Measurements from ENCODE around the gene KLK14.

Gene KLK14

DNA sequence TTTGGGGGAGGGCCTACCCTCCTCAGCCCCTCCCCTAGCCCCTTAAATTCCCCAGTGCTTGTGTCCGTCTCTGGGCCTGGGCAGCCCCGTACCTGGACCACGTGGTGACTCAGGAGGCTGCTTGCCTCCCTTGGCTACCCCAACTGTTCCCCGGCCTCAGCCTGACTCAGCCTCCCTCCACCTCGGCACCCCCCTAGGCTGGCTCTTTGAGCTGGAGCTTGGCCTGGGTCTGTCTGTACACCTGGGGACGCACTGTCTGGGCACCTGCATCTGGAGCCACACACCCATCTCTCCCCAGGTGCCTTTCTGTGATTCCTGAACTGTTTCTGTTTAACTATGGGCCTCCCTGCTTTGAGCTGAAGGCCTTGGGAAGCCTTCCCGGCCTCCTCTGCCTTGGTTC, 1.8 kb upstream of the KLK14 start:
- DNase-seq, result no peak

DNA sequence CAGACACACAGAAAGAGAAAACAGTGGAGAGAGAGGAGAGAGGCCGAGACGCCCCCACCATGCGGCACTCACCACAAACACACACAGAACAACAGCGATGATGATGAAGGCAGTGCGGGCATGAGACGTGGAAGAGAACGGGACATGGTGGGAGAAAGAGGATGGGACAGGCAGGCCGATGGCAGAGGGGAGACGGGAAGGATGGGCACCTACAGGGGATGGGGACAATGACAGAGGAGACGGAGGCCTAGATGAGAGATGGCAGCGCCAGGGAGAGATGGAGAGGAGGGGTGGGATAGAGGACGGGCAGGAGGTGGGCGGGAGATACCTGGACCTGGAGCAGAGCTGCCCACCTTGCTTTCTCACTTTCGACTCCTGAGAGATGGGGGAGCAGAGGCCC, 1.1 kb upstream of the KLK14 start:
- DNase-seq, result no peak

DNA sequence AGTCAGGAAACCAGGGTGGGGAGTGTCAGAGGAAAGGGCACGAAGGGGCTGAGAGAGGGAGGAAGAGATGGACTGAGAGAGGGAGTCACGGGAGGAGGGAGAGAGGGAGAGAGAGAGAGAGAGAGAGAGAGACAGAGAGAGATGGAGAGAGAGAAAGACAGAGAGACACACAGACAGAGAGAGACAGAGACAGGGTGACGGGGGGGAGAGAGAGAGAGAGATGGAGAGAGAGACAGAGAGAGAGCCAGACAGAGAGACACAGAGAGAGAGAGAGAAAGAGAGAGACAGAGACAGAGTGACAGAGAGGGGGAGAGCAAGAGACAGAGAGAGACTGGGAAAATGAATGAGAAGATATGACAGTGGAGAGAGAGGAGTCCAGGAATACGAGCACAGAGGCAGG, 494 bp upstream of the KLK14 start:
- no peak for DNase-seq

DNA sequence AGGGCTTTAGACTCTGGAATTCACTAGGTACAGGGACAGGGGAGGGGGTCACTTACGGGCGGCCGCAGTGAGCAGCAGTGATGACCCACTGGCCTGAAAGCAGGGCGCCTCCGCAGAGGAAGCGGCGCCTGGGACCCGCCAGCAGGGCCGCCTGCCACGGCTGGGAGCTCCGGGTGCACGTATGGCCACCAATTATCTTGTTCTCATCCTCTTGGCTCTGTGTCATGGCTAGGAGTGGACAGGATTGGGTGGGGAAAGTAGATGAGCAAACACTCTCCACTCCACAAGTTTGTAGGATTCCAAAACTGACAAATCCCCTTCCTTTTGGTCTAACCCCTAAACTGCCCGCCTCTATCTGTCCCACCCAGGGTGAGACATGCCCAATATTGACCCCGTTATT, 1.2 kb downstream of the KLK14 start:
- no peak for DNase-seq

DNA sequence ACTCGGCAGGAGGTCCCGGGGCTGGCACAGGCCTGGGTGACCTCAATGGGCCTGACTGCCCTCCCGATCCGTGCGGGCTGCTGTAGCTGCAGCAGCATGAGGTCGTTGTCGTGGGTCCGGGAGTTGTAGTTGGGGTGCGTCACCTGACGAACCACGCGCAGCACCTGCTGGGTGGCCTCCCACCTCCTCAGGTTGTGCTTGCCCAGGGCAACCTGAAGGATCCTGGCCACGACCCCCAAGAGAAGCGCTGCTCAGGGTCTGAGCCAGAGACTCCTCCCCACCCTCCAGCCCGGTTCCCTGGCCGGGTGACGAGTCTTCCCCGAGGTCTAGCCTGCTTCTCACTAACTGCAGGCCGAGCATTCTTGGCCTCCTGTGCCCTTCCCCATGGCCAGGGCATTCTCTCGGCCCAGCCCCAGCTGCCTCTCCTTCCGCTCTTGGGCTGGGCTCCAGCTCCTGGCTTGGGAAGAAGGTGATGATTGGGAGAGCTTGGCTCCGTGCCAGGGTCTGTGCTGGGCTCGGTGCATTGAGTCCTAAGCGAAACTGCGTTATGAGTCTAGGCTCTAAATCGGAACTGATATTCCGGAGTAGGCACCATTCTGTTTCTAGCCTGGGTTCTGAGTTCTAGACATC, 3.1 kb downstream of the KLK14 start:
- DNase-seq, result no peak

DNA sequence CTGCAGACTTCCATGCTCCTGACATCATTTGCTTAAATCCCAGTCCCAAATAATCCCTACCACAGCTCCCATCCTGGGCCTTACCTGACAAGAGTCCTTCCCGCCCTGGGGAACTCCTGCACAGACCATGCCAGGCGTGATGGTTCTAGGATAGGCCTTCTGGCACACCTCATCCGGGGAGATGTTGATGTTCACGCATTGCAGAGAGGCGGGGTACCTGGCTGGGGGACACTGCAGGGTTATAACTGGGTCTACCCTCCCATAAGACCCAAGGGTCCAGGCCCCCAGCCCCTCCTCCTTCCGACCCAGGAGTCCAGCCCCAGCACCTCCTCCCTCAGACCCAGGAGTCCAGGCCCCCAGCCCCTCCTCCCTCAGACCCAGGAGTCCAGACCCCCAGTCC, 4.0 kb downstream of the KLK14 start:
- no peak for DNase-seq

DNA sequence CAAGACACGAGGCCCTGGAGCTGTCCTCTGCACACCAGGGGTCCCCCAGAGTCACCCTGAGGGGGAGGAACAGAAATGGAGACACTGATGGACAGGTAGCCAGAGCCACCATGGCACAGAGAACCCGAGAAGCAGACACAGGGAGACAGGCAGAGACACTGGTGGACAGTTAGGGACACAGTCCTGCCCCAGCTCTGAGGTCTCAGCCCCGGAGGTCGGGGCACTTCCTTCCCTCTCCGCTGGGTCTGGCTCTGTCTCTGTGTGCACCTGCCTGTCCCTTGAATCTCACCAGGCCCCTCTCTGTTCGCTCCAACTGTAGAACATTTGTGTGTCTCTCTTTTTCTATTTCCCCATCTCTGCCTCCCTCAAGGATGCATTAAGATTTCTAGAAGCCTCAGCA, 4.6 kb downstream of the KLK14 start:
- no peak for DNase-seq

DNA sequence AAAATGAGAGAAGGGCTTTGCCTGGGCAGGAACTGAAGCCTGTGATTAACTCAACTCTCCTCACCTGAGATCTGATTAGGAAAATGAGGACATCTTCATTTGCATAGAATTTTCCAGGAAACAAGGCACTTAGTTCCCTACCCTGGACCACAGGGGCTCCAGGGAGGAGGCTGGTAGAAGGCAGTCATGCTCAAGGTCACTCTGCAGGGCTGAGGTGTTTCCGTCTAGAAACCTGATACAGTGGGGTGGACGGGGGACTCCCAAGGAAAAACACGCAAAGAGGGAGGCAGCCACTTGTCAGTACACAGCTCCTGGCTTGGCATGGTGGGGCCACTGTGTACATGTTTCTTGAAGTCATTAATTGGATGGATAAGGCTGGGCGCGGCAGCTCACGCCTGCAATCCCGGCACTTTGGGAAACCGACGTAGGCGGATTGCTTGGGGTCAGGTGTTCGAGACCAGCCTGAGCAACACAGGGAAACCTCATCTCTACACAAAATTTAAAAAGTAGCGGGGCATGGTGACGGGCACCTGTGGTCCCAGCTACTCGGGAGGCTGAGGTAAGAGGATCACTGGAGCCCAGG, 6.0 kb downstream of the KLK14 start:
- DNase-seq, result no peak

DNA sequence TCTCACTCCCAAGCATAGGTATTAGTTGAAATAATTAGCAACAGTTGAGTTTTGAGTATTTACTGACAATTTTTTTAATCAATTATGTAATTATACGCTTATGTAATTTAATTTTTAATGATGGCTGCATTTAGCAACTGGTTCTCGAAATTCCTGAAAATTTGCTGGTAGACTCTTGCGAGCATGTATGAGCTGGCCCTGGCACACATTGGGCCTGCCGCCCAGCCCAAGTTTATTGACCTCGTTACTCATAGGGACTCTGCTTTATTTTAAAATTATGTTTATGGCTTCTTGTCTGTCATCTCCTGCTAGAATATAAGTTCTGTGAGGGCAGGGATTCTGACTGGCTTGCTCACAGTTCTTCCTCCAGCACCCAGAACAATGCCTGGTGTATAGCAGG, 6.7 kb downstream of the KLK14 start:
- DNase-seq, result no peak

DNA sequence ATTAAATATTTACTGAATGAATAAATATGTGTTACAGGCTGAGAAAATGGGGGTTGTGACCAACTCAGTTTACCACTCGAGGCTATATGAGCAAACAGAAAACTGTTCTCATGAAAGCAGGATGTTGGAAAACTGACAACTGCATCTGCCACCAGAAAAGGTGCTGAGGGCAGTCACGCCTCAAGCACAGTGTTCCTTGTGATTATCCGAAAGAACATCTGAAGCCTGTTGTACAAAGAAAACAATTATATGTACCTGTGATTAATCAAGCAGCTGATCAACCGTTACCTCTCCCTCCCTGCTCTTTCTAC, 11.6 kb downstream of the KLK14 start:
- no peak for DNase-seq

DNA sequence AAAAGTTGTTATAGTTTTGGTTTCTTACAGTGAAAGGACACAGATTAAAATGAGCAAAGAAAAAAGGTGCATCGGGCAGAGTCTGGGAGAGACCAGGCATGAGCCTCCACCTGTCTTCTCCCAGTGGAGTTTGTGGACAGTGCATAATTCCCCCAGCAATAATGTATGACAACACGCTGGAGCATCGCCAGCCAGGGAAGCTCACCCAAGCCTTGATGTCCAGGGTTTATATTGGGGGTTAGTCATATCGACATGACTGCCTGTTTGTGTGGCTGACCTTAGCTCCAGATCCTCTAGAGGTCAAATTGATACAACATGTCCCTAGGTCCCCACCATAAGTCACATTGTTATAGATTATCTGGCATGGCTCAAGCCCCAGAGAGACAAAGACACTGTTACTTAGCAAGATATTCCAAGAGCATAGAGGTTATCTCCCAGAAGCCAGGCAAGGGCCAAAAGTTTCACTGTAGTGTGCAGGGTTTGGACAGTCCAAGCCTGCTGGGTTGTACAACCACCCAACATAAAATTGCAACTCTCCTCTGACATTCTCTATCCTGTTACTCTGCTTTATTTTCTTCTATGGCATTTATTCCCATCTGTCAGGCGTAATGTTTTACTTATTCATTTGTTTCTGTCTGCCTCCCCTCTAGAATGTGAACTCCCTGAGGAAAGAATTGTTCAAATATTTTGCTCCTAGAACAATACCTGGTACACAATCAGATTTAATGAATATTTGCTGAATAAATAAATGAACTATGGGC, 12.2 kb downstream of the KLK14 start:
- no peak for DNase-seq

DNA sequence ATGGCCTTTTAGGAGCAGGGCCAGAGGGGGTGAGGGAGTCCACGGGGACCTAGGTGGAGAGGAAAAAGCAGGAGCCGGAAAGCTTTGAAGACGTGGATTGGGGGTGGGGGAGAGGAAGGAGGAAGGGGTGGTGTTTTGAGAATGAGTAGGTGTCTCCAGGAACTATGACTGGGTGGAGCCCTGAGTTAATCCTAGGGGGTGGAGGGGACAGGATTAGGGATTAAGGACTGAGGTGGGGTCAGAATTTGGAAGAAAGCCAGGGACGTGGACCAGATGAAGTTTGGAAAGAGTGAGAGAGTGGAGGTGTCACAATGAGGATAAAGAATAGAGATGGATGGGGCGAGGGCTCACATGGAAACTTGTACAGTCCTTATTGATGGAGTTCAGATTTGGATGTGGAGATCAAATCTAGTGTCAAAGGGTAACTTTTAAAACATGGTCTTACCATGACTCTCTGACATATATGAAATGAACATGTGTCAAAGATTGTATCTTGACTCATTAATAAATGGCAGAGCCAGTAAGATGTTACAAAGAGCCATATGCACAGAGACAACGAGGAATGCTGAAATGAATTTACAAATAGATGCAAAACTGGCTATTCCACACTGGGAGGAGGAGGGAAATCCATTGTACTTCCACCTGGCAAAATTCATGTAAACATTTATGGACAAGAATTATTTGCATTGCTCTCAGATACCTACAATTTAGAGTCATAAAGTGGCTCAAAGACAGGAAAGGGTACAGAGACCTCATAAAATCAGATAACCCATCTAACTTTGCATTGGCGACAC, 16.1 kb downstream of the KLK14 start:
- no peak for DNase-seq

DNA sequence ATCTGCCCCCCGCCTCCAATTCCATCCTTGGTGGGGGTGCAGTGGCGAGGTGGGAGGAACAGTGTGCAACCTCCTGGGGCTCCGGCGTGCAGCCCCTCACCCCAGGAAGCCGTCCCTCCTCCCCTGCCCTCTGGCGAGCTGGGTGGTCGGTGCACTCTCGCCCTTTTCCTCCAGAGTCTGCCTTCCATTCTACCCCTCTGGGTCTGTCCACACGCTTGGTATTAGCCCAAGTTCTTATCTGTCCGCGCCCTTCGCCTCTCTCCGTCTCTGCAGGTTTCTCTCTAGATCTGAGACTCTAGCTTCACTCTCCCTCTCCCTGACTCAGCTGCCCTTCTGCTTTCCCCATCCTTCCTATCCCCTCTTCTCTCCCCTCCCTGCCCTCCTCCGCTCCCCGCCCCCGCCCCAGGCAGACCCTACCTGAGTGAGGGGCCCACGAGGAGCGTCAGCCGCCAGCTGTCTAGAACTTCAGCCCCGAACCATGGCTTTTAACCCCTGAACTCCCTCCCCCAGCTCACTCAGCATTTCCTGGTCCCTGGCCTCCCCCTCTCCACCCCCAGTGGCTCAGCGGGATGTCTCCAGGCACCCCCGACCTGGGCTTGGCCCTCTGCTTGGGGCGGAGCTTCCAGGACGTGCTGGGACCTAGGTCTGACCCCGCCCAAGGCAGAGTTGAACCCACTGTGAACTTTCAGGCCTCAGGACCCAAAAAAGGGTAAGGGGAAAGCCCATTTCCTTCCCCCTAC, 17.3 kb downstream of the KLK14 start:
- no peak for DNase-seq

DNA sequence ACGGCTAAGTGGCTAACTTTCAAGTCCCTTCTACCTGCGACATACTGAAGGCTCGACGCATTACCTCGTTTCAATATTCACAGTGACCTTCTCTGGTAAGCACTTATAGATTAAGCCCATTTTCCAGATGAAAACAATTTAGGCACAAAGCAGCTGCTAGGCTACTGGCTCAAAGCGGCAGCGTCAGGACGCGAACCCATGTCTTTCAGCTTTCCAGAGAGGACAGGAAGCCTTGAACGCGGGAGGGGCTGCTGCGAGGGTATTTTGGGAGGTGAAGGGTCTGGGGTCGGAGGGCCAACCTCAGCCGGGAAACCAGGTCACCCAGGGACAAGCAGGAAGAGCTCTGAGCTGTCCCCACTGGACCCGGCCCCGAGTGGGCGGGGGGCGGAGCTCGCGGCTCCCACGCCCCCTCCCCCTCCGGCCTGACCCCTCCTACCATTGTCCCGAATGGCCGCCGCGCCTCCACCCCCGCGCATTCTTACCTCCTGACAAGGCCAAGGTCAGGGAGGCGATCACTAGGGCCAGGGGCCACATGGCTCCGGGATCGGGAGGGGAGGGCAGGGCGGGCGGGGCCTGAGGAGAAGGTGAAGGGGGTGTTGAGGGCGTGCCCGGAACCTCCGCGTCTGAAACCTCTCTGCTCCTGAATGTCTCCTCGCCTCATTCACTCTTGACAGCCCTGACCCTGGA, 18.0 kb downstream of the KLK14 start, which contains the start of gene KLK13:
Gene KLK13, minus strand, starts transcription at position 559 of the 687 bp plus-strand sequence. Its CDS starts 25 bp downstream, at position 534.
- DNase-seq, result no peak

DNA sequence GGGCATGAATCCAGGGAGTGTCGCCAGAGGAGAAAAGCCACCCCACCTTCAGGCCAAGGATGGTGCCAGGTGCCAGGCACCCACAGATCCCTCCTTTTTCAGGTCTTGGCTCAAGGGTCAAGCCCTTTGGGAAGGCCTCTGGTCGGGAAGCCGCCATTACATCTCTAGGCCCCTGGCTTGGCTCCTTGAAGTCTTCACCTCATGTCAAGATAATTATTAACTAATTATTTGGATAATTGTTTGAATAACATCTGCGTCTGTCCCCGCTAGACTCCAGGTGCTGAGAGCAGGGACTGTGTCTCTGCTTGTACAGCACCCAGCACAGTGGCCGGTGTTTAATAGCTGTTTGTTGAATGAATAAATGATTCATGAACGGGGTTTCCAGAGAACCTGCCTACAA, 19.0 kb downstream of the KLK14 start:
- DNase-seq, result no peak

DNA sequence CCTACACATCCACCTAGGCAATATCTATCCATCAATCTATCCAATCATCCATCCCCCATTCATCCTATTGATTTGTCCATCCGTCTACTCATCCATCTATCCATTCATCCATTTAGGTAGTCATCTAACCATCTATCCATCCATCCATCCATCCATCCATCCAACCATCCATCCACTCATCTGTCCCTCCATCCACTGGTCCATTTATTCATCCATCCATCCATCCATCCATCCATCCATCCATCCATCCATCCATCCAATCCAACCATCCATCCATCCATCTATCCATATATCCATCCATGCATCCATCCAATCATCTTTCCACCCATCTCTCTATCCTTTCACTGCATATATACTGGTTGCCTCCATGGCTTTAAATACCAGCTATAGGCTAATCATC, 21.7 kb downstream of the KLK14 start:
- DNase-seq, result no peak

DNA sequence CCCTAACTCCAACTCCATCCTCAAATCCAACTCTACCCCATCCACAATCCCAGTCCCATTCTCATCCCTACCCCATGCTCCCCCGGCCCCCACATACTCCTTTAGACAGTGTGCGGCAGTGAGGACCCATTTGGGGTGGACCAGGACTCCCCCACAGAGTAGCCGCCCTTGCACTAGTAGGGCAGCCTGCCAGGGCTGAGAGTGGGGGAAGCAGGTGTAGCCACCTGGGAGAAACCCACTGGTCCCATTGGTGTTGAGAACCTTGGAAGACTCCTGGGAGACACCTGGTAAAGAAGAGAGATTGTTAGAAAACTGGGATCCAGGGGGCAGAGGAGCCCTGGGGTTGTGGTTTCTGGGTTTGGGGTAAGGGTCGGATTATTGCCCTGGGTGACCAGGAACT, 22.4 kb downstream of the KLK14 start:
- no peak for DNase-seq

DNA sequence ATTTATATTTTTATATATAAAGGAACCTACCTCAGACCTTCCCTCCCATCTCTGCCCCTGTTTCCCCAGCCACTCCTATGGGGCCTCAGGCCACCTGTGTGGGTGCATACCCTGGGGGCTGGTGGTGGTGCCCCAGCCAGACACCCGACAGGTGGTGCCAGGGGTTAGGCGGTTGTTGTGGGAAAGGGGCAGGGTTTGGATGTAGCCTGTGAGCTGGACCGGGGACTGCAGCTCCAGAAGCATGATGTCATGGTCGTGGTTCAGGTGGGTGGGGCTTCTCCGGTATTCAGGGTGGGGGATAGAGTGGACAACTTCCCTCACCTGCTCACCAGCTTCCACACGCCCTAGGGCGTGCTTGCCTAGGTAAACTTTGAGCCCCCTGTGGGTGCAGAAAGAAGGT, 23.0 kb downstream of the KLK14 start:
- no peak for DNase-seq

DNA sequence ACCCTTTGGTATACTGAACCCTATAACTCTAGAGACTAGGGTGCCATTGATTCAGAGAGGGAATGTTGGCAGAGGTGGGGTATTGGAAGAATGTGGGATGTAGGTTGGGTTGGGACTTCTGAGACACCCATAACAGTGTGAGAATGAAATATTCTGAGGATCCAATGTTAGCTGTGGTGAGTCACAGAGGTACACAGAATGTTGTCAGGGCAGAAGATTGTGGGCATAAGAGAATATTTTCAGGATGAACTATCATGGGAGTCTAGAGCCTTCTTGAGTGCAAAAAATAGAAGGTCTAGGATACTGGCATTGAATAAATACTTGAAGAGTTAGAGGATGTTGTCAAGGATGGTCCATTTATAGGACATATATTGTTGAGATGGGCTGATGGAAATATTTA, 26.8 kb downstream of the KLK14 start:
- no peak for DNase-seq

DNA sequence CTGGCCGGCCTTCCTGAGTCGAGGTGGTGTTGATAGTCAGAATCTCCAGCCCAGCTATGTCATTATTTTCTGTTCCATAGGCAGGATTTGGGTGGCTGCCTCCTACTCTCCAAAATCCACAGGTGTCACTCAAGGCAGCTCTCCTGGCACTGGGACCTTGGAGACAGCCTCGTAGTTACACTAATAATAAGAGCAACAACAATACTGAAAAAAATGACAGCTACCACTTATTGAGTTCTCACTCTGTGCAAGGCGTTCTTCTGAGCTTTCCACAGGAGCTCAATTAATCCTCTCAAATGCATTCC, 35.7 kb downstream of the KLK14 start:
- DNase-seq, result no peak

DNA sequence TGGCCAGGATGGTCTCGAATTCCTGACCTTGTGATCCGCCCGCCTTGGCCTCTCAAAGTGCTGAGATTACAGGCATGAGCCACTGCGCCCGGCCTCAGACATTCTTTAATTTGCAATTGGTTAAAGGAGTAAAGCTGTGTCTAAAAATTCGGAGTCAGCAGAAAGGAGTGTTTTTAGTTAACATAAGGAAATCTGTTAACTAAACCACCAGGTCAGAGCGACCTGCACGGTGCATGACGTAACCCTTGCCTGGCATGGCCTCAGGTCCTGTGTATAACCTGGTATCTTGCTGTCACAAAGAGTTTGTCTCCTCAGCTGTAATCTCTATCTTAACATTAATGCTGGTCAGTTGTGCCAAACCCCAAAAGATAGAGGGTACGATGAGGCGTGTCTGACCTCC, 38.4 kb downstream of the KLK14 start:
- DNase-seq, result no peak

DNA sequence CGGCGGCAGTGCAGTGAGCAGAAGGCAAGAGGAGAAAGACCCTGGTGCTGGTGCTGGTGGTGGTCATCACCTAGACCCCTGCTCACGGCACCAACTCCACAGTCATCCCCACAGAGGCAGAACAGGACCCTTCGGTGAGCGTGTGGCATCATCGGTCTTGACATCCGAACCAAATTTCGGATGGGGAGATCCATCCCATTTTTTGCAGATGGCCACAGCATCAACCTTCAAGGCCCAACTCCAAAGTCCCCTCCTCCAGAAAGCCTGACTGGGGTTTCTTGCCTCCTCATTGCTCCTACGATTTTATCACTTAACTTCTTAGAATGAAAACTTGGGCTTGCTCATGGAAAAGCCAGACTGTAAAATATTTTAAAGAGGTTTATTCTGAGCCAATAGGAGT, 39.2 kb downstream of the KLK14 start:
- DNase-seq, result no peak

DNA sequence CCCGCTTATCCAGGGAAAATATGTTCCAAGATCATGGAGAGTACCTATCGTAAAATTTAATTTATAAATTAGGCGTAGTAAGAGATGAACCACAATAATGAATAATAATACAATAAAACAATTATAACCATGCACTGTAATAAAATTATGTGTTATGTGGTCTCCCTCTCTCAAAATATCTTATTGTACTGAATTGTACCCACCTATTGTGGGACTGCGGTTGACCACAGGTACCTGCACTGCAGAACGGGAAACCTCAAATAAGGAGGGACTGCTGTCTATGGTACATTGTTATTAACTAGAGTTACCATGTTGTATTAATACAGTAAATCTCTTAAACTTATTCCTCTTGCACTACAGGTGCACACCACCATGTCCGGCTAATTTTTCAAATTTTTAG, 42.5 kb downstream of the KLK14 start:
- DNase-seq, result no peak

All from NCI-H2171 (cell line).